BLaER1 treated with 17β-estradiol and CSF1 and Interleukin-3, amounts not matched to agents 10 nM and 100 nM (cell line): ENCODE results near the gene IL17RC.
A peak's percentile ranks its signal among the peaks of the same experiment; 100 is the strongest.
"Not testable (repeated sequence)": the region's sequence is repeated elsewhere in the genome, so short reads cannot be mapped to it uniquely, and the experiment has no call there.

Experiments used
- H3K27ac ChIP-seq, 11 experiments: shearing (Covaris generic); formaldehyde crosslinking; 2 replicates each; pipeline ENCODE4 v1.8.1; 2022
- H3K27me3 ChIP-seq, 11 experiments: shearing (Covaris generic); formaldehyde crosslinking; 2 replicates each; pipeline ENCODE4 v1.8.1; 2022
- H3K36me3 ChIP-seq, 11 experiments: shearing (Covaris generic); formaldehyde crosslinking; 2 replicates each; pipeline ENCODE4 v1.8.1; 2022
- H3K4me1 ChIP-seq, 10 experiments: shearing (Covaris generic); formaldehyde crosslinking; 2 replicates each; pipeline ENCODE4 v1.8.1; 2022
- H3K4me2 ChIP-seq, 11 experiments: shearing (Covaris generic); formaldehyde crosslinking; 2 replicates each; pipeline ENCODE4 v1.8.1; 2022
- H3K4me3 ChIP-seq, 10 experiments: shearing (Covaris generic); formaldehyde crosslinking; 2 replicates each; pipeline ENCODE4 v1.8.1; 2022
- H3K9ac ChIP-seq, 11 experiments: shearing (Covaris generic); formaldehyde crosslinking; 2 replicates each; pipeline ENCODE4 v1.8.1; 2022
- H3K9me3 ChIP-seq, 11 experiments: shearing (Covaris generic); formaldehyde crosslinking; replicated peaks in 1 of 11; 2 replicates each; pipeline ENCODE4 v1.8.1; 2022
- H4K20me1 ChIP-seq, 11 experiments: shearing (Covaris generic); formaldehyde crosslinking; 2 replicates each; pipeline ENCODE4 v1.8.1; 2022
- Cebpa-rat ChIP-seq, 11 experiments: shearing (Covaris generic); IDR thresholded peaks; 2 replicates each; pipeline ENCODE4 v1.8.1; 2022

IL17RC gene

GRCh38 chr3:9934235-9934621, 17.3 kb downstream of the IL17RC start:
- Histone ChIP-seq H3K9ac (peak overlapping the region; percentile 86 to 97 (median 91)), H4K20me1 (peaks cover 0 to 12% (median 0%) of the 10 kb centered on the region in 11 experiments; a peak in 2 of 22 replicates), H3K27me3 (no peaks in the 10 kb centered on the region), H3K27ac (peak overlapping the region; percentile 87 to 97 (median 93)), H3K4me2 (peak overlapping the region; percentile 92 to 100 (median 99)), H3K4me1 (peaks cover 29 to 37% (median 32%) of the 10 kb centered on the region in 10 experiments), H3K9me3 (no peaks in the 10 kb centered on the region), H3K36me3 (peaks cover 15 to 39% (median 30%) of the 10 kb centered on the region in 11 experiments; a peak in 21 of 22 replicates), H3K4me3 (peak overlapping the region; percentile 67 to 81 (median 72))
- no peak for TF ChIP-seq Cebpa-rat (IDR thresholded peaks at IDR 0.05)

GRCh38 chr3:9934993-9935392, 18.1 kb downstream of the IL17RC start:
- Histone ChIP-seq H3K27ac (peak overlapping the region in 1 of 11 experiments; percentile 93; a peak in 3 of 22 replicates), H3K4me2 (peak overlapping the region; percentile 92 to 100 (median 99)), H4K20me1 (peaks cover 0 to 12% (median 0%) of the 10 kb centered on the region in 11 experiments; a peak in 2 of 22 replicates), H3K36me3 (peaks cover 15 to 39% (median 30%) of the 10 kb centered on the region in 11 experiments; a peak in 21 of 22 replicates), H3K9me3 (no peaks in the 10 kb centered on the region), H3K4me1 (peaks cover 29 to 37% (median 32%) of the 10 kb centered on the region in 10 experiments), H3K4me3 (peak overlapping the region; percentile 67 to 81 (median 72); a peak in 15 of 20 replicates), H3K27me3 (no peaks in the 10 kb centered on the region), H3K9ac (peak overlapping the region; percentile 86 to 97 (median 91); a peak in 18 of 22 replicates)
- no peak for TF ChIP-seq Cebpa-rat (IDR thresholded peaks at IDR 0.05)

- no peaks in the 10 kb centered on the region for H3K9me3 ChIP-seq
- peaks cover 19 to 43% (median 34%) of the 10 kb centered on the region in 11 experiments for H3K36me3 ChIP-seq
- peaks cover 29 to 37% (median 32%) of the 10 kb centered on the region in 10 experiments for H3K4me1 ChIP-seq
- H3K9ac ChIP-seq = peak overlapping the region in 3 of 11 experiments; percentile 91 to 97 (median 96); a peak in 4 of 22 replicates
- peaks cover 0 to 12% (median 0%) of the 10 kb centered on the region in 11 experiments; a peak in 2 of 22 replicates for H4K20me1 ChIP-seq
- H3K27me3 ChIP-seq = no peaks in the 10 kb centered on the region
- peak overlapping the region; percentile 92 to 100 (median 99); a peak in 18 of 22 replicates for H3K4me2 ChIP-seq
- no peak overlapping the region for H3K27ac ChIP-seq
- TF ChIP-seq Cebpa-rat (IDR thresholded peaks at IDR 0.05) = no peak
- H3K4me3 ChIP-seq = no peak overlapping the region; a peak in 1 of 20 replicates
These were observed 19.1 kb downstream of the IL17RC start for GRCh38 chr3:9935966-9936510.

GRCh38 chr3:9937486-9938238, 20.8 kb downstream of the IL17RC start:
- Histone ChIP-seq H3K27ac (no peak overlapping the region), H3K9me3 (no peaks in the 10 kb centered on the region), H3K4me3 (no peak overlapping the region), H3K36me3 (peaks cover 23 to 56% (median 45%) of the 10 kb centered on the region in 11 experiments), H3K4me1 (peaks cover 19 to 27% (median 23%) of the 10 kb centered on the region in 10 experiments), H3K4me2 (no peak overlapping the region), H4K20me1 (peaks cover 0 to 12% (median 0%) of the 10 kb centered on the region in 11 experiments; a peak in 4 of 22 replicates), H3K27me3 (no peaks in the 10 kb centered on the region), H3K9ac (no peak overlapping the region)
- TF ChIP-seq Cebpa-rat (IDR thresholded peaks at IDR 0.05) = no peak

- H3K4me3 ChIP-seq = no peak overlapping the region
- peaks cover 19 to 27% (median 21%) of the 10 kb centered on the region in 10 experiments for H3K4me1 ChIP-seq
- no peaks in the 10 kb centered on the region for H3K27me3 ChIP-seq
- peaks cover 0 to 17% (median 0%) of the 10 kb centered on the region in 11 experiments; a peak in 6 of 22 replicates for H4K20me1 ChIP-seq
- H3K9ac ChIP-seq = no peak overlapping the region
- no peak for TF ChIP-seq Cebpa-rat (IDR thresholded peaks at IDR 0.05)
- peaks cover 35 to 69% (median 58%) of the 10 kb centered on the region in 11 experiments for H3K36me3 ChIP-seq
- no peak overlapping the region for H3K27ac ChIP-seq
- H3K4me2 ChIP-seq = no peak overlapping the region
- no peaks in the 10 kb centered on the region for H3K9me3 ChIP-seq
These were observed 22.1 kb downstream of the IL17RC start for GRCh38 chr3:9938966-9939365.

- not testable (repeated sequence) for H3K4me3 ChIP-seq, H3K27ac ChIP-seq, H3K9me3 ChIP-seq, H3K9ac ChIP-seq, H3K4me2 ChIP-seq, H3K27me3 ChIP-seq
- Histone ChIP-seq H3K36me3 (peaks cover 40 to 78% (median 67%) of the 10 kb centered on the region in 11 experiments), H4K20me1 (peaks cover 0 to 17% (median 0%) of the 10 kb centered on the region in 11 experiments; a peak in 7 of 22 replicates), H3K4me1 (peaks cover 11 to 19% (median 13%) of the 10 kb centered on the region in 10 experiments)
These were observed 23.0 kb downstream of the IL17RC start for GRCh38 chr3:9939906-9940305.

GRCh38 chr3:9940746-9941145, 23.8 kb downstream of the IL17RC start:
- Histone ChIP-seq H3K4me1 (peaks cover 2 to 10% (median 5%) of the 10 kb centered on the region in 10 experiments; a peak in 17 of 20 replicates), H3K27me3 (no peaks in the 10 kb centered on the region), H3K9ac (no peak overlapping the region), H3K4me2 (no peak overlapping the region), H3K27ac (no peak overlapping the region), H4K20me1 (peaks cover 0 to 17% (median 0%) of the 10 kb centered on the region in 11 experiments; a peak in 7 of 22 replicates), H3K36me3 (peaks cover 40 to 79% (median 64%) of the 10 kb centered on the region in 11 experiments), H3K4me3 (no peak overlapping the region), H3K9me3 (no peaks in the 10 kb centered on the region)
- TF ChIP-seq Cebpa-rat (IDR thresholded peaks at IDR 0.05) = no peak

- Histone ChIP-seq H3K4me2 (no peak overlapping the region), H4K20me1 (peaks cover 0 to 19% (median 0%) of the 10 kb centered on the region in 11 experiments; a peak in 7 of 22 replicates), H3K36me3 (peaks cover 45 to 80% (median 65%) of the 10 kb centered on the region in 11 experiments), H3K27ac (no peak overlapping the region), H3K9me3 (peaks cover 0 to 4% (median 0%) of the 10 kb centered on the region in 11 experiments; a peak in 1 of 22 replicates), H3K9ac (no peak overlapping the region), H3K4me3 (no peak overlapping the region), H3K27me3 (no peaks in the 10 kb centered on the region), H3K4me1 (no peaks in the 10 kb centered on the region)
- TF ChIP-seq Cebpa-rat (IDR thresholded peaks at IDR 0.05) = no peak
These were observed 25.3 kb downstream of the IL17RC start for GRCh38 chr3:9942164-9942563.
